Measurements from ENCODE around the gene TRAPPC2L. TPM values are rescaled to one million over a fixed set of nuclear protein-coding genes. Genes with fewer than 3 reads are reported as not detected.

The TRAPPC2L gene
- total RNA-seq, 1 donor from 2014 or later = 56.5 TPM

GRCh38 chr16:88862968-88863367 lies 6.0 kb downstream of the TRAPPC2L start:
- peaks cover 10% of the 10 kb centered on the region for H3K36me3 Mint-ChIP-seq (ENCODE audit: low read depth)
- H3K9me3 Mint-ChIP-seq = no peaks in the 10 kb centered on the region
- DNase-seq (ENCODE audit: low spot score) = no peak
- intact Hi-C loops (cut with micrococcal nuclease) = no loop called here
- no peak overlapping the region for H3K4me3 Mint-ChIP-seq (ENCODE audit: low read depth)
- peaks cover 3% of the 10 kb centered on the region for H3K4me1 Mint-ChIP-seq (ENCODE audit: low read depth)
- no peak overlapping the region for H3K27ac Mint-ChIP-seq
- no peaks in the 10 kb centered on the region for H3K27me3 Mint-ChIP-seq (ENCODE audit: low read depth)

GRCh38 chr16:88863426-88863825 lies 6.5 kb downstream of the TRAPPC2L start:
- intact Hi-C loops (cut with micrococcal nuclease) = no loop called here

GRCh38 chr16:88864099-88864498 lies 7.2 kb downstream of the TRAPPC2L start:
- Mint-ChIP-seq H3K27ac (no peak overlapping the region), H3K27me3 (ENCODE audit: low read depth) (no peaks in the 10 kb centered on the region), H3K4me1 (ENCODE audit: low read depth) (no peaks in the 10 kb centered on the region), H3K4me3 (ENCODE audit: low read depth) (no peak overlapping the region), H3K36me3 (ENCODE audit: low read depth) (peaks cover 10% of the 10 kb centered on the region), H3K9me3 (no peaks in the 10 kb centered on the region)
- DNase-seq (ENCODE audit: low spot score) = no peak
- intact Hi-C loops (cut with micrococcal nuclease) = no loop called here

More at GRCh38 chr16:88863426-88863825, 6.5 kb downstream of the TRAPPC2L start:
- no peaks in the 10 kb centered on the region for H3K4me1 Mint-ChIP-seq (ENCODE audit: low read depth)
- no peaks in the 10 kb centered on the region for H3K27me3 Mint-ChIP-seq (ENCODE audit: low read depth)
- H3K4me3 Mint-ChIP-seq (ENCODE audit: low read depth) = no peak overlapping the region
- no peaks in the 10 kb centered on the region for H3K9me3 Mint-ChIP-seq
- DNase-seq (ENCODE audit: low spot score) = no peak
- peaks cover 10% of the 10 kb centered on the region for H3K36me3 Mint-ChIP-seq (ENCODE audit: low read depth)
- H3K27ac Mint-ChIP-seq = no peak overlapping the region

GRCh38 chr16:88864521-88864920 lies 7.6 kb downstream of the TRAPPC2L start:
- Mint-ChIP-seq H3K27ac (no peak overlapping the region), H3K4me1 (ENCODE audit: low read depth) (no peaks in the 10 kb centered on the region)

GRCh38 chr16:88865310-88865709 lies 8.4 kb downstream of the TRAPPC2L start:
- Mint-ChIP-seq H3K36me3 (ENCODE audit: low read depth) (peaks cover 6% of the 10 kb centered on the region), H3K27ac (no peak overlapping the region), H3K27me3 (ENCODE audit: low read depth) (no peaks in the 10 kb centered on the region), H3K9me3 (no peaks in the 10 kb centered on the region), H3K4me3 (ENCODE audit: low read depth) (no peak overlapping the region), H3K4me1 (ENCODE audit: low read depth) (no peaks in the 10 kb centered on the region)
- DNase-seq (ENCODE audit: low spot score) = no peak
- intact Hi-C loops (cut with micrococcal nuclease) = no loop called here

More at GRCh38 chr16:88864521-88864920, 7.6 kb downstream of the TRAPPC2L start:
- Mint-ChIP-seq H3K27me3 (ENCODE audit: low read depth) (no peaks in the 10 kb centered on the region), H3K4me3 (ENCODE audit: low read depth) (no peak overlapping the region), H3K36me3 (ENCODE audit: low read depth) (peaks cover 6% of the 10 kb centered on the region), H3K9me3 (no peaks in the 10 kb centered on the region)
- no peak for DNase-seq (ENCODE audit: low spot score)
- intact Hi-C loops (cut with micrococcal nuclease) = no loop called here

- H3K4me3 Mint-ChIP-seq (ENCODE audit: low read depth) = no peak overlapping the region
- peaks cover 3% of the 10 kb centered on the region for H3K27me3 Mint-ChIP-seq (ENCODE audit: low read depth)
- H3K36me3 Mint-ChIP-seq (ENCODE audit: low read depth) = peaks cover 4% of the 10 kb centered on the region
- no peak overlapping the region for H3K27ac Mint-ChIP-seq
- no peaks in the 10 kb centered on the region for H3K4me1 Mint-ChIP-seq (ENCODE audit: low read depth)
- intact Hi-C loops (cut with micrococcal nuclease) = no loop called here
- no peak for DNase-seq (ENCODE audit: low spot score)
- H3K9me3 Mint-ChIP-seq = no peaks in the 10 kb centered on the region
These were observed 8.8 kb downstream of the TRAPPC2L start for GRCh38 chr16:88865742-88866141.

- Mint-ChIP-seq H3K4me3 (ENCODE audit: low read depth) (no peak within 1 kb of the TSS), H3K4me1 (ENCODE audit: low read depth) (peaks cover 1% of the 10 kb centered on the region), H3K9me3 (no peaks in the 10 kb centered on the region), H3K27ac (no peak within 1 kb of the TSS), H3K27me3 (ENCODE audit: low read depth) (peaks cover 7% of the 10 kb centered on the region), H3K36me3 (ENCODE audit: low read depth) (no peaks in the 10 kb centered on the region)
- intact Hi-C loops (cut with micrococcal nuclease) = no loop called here
- no peak for DNase-seq (ENCODE audit: low spot score)
These were observed 9.4 kb downstream of the TRAPPC2L start, which contains the start of gene PABPN1L for GRCh38 chr16:88866151-88866920. PABPN1L (minus strand) TSS chr16:88866660; CDS start chr16:88866606, 54 bp downstream.

- no peak overlapping the region for H3K4me3 Mint-ChIP-seq (ENCODE audit: low read depth)
- no peaks in the 10 kb centered on the region for H3K36me3 Mint-ChIP-seq (ENCODE audit: low read depth)
- no peak for DNase-seq (ENCODE audit: low spot score)
- H3K4me1 Mint-ChIP-seq (ENCODE audit: low read depth) = peaks cover 1% of the 10 kb centered on the region
- intact Hi-C loops (cut with micrococcal nuclease) = no loop called here
- H3K9me3 Mint-ChIP-seq = no peaks in the 10 kb centered on the region
- H3K27me3 Mint-ChIP-seq (ENCODE audit: low read depth) = peaks cover 9% of the 10 kb centered on the region
- H3K27ac Mint-ChIP-seq = no peak overlapping the region
These were observed 10.8 kb downstream of the TRAPPC2L start for GRCh38 chr16:88867581-88868246.

GRCh38 chr16:88868974-88869672 lies 12.2 kb downstream of the TRAPPC2L start:
- Mint-ChIP-seq H3K4me1 (ENCODE audit: low read depth) (peaks cover 1% of the 10 kb centered on the region), H3K27ac (no peak overlapping the region), H3K4me3 (ENCODE audit: low read depth) (no peak overlapping the region), H3K36me3 (ENCODE audit: low read depth) (no peaks in the 10 kb centered on the region), H3K9me3 (no peaks in the 10 kb centered on the region), H3K27me3 (ENCODE audit: low read depth) (peaks cover 9% of the 10 kb centered on the region)
- intact Hi-C loops (cut with micrococcal nuclease) = no loop called here
- no peak for DNase-seq (ENCODE audit: low spot score)

- Mint-ChIP-seq H3K27ac (no peak overlapping the region), H3K4me3 (ENCODE audit: low read depth) (no peak overlapping the region), H3K27me3 (ENCODE audit: low read depth) (peaks cover 9% of the 10 kb centered on the region), H3K4me1 (ENCODE audit: low read depth) (peaks cover 1% of the 10 kb centered on the region), H3K36me3 (ENCODE audit: low read depth) (no peaks in the 10 kb centered on the region), H3K9me3 (no peaks in the 10 kb centered on the region)
- intact Hi-C loops (cut with micrococcal nuclease) = no loop called here
- no peak for DNase-seq (ENCODE audit: low spot score)
These were observed 12.7 kb downstream of the TRAPPC2L start for GRCh38 chr16:88869673-88869980.

GRCh38 chr16:88870608-88871348 lies 13.9 kb downstream of the TRAPPC2L start:
- Mint-ChIP-seq H3K27me3 (ENCODE audit: low read depth) (peaks cover 9% of the 10 kb centered on the region), H3K4me1 (ENCODE audit: low read depth) (peaks cover 1% of the 10 kb centered on the region), H3K36me3 (ENCODE audit: low read depth) (no peaks in the 10 kb centered on the region), H3K27ac (no peak overlapping the region), H3K9me3 (no peaks in the 10 kb centered on the region), H3K4me3 (ENCODE audit: low read depth) (no peak overlapping the region)
- DNase-seq (ENCODE audit: low spot score) = no peak
- intact Hi-C loops (cut with micrococcal nuclease) = no loop called here

- Mint-ChIP-seq H3K9me3 (no peaks in the 10 kb centered on the region), H3K27me3 (ENCODE audit: low read depth) (peaks cover 9% of the 10 kb centered on the region), H3K36me3 (ENCODE audit: low read depth) (no peaks in the 10 kb centered on the region), H3K27ac (no peak overlapping the region), H3K4me3 (ENCODE audit: low read depth) (no peak overlapping the region), H3K4me1 (ENCODE audit: low read depth) (peaks cover 1% of the 10 kb centered on the region)
- intact Hi-C loops (cut with micrococcal nuclease) = no loop called here
- DNase-seq (ENCODE audit: low spot score) = no peak
These were observed 14.4 kb downstream of the TRAPPC2L start for GRCh38 chr16:88871349-88871702.
